ENCODE results near the gene SMCO4.
"Not testable (repeated sequence)": the region's sequence is repeated elsewhere in the genome, so short reads cannot be mapped to it uniquely, and the experiment has no call there.

The SMCO4 gene

GRCh38 chr11:93559681-93560080, 16.5 kb upstream of the SMCO4 start:
- no peak for DNase-seq

DNA sequence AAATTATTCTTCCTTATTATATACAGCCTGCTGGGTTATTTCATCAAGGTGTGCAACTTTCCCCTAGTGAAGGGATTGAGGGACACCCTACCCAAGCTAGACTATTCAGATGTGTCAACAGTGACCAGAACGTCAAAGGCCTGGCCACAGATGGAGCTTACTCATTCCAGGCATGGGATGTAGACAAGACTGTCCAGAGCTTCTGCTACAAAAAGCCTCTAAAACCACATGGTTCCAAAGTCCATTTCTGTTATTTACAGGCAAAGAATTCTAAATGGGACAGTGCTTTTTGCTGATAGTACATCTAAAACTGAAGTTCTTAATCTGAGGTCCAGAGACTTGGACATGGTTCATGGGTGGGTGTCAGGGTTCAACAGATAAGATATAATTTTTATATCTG, 9.7 kb upstream of the SMCO4 start:
- no peak for DNase-seq

- DNase-seq: no peak
Measured at GRCh38 chr11:93549976-93550375, 6.8 kb upstream of the SMCO4 start.

GRCh38 chr11:93548679-93549319, 5.6 kb upstream of the SMCO4 start:
- DNase-seq: no peak

DNA sequence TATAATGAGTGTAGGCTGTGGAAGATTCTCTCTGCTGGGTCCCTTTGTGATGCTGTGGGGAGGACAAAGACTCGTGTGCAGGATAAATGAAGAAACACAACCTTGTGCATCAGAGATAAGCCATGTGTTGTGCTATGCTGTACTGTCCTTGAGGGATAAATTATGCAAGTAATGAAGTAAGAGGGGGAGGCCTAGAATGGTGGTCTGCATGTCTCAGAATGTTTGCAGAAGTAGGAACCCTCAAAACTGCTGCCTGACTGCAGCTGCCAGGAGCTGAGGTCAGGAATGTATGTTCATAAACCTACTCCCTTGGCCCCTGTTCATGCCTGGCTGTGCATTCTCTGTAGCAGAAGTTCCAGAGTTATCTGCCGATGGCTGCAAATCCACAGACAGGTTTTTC, 4.6 kb upstream of the SMCO4 start:
- DNase-seq: no peak

GRCh38 chr11:93547028-93547427, 3.8 kb upstream of the SMCO4 start:
- DNase-seq: no peak

DNA sequence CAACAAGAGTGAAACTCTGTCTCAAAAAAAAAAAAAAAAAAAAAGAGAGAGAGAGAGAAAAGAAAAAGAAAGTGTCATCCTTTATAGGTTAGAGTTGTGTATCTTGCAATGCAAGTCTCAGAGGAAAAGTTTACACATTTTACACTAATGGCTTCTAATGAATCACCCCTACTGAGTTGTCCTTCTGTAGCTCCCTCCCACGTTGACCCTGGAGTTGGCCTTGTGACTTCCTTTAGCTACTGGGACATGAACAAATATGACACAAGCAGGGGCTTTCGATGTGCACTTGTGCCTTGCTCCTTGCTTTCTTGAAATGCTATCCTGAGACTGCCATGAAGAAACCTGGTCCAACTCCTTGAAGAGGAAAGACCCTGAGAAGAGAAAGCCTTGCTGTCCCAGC, 2.4 kb upstream of the SMCO4 start:
- DNase-seq: no peak

- DNase-seq: no peak
Measured at GRCh38 chr11:93542811-93543229, 371 bp downstream of the SMCO4 start.

GRCh38 chr11:93541884-93542810, 1.0 kb downstream of the SMCO4 start:
- DNase-seq: peak; percentile 39

DNA sequence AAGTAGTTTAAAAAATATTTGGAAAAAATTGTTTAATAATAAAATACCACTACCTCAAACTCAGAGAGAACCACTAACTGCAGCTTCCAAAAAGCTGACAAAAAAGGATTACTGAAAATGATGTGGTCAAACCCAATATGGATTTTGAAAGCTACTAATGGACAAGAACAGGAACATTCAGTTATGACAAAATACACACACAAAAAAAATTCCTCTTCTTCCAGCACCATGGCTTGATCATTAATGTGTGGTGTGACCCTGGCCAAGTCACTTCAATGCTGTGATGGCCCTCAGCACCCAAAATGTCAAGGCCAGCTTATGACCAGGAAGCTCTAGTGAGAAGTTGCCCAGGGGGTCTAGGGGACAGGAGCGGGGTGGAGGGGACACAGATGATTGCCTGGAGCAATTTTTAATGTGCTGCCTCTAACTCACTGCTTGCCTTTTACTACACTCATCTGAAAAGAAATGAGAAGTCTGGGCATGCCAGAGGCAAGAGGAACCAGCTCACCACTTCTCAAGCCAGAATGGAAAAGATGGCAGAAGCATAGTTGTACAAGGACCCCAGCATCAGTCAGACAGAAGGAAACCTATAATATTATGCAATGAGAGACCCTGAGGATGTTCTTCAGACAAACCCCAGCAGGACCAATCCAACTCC, 2.2 kb downstream of the SMCO4 start:
- DNase-seq: no peak

DNA sequence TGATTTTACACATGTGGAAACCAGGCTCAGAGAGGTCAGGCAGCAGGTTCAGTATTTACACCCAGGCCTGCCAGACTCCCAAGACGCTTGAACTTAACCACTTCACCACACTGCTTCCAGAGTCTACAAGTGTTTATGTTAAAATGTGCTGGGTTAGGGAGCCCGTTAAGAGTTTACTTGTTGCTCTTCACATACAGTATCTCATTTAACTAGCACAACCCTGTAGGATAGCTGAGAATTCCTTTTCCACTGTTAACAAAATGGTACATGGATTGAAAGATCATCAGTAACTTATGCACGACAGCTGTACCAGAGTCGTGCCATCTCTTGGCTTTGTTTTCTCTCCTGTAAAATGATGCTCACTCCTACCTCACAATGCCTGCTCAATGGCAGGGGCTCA, 2.9 kb downstream of the SMCO4 start:
- no peak for DNase-seq

DNA sequence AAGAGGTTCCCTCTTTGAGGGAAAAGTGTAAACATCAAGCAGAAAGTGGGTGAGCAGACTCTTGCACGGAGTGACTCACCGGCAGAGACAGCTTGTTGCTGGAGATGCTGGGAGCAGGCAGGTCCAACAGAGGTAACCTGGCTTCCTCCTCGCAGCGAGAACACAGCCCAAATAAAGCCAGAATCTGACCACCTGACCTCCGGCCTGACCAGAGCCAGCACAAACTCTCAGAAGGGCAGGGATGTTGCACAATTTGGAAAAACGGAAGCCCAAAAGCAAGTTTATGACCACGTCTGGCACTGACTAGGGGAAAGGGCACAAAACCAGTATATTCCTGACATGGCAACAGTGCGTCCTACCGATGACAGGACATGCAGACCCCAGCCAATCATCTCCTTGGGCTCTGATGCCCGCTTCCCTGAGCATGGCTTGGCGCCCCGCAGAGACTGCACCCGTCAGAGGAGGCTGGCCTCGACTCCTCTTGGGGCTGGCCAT, 5.4 kb downstream of the SMCO4 start:
- no peak for DNase-seq

DNA sequence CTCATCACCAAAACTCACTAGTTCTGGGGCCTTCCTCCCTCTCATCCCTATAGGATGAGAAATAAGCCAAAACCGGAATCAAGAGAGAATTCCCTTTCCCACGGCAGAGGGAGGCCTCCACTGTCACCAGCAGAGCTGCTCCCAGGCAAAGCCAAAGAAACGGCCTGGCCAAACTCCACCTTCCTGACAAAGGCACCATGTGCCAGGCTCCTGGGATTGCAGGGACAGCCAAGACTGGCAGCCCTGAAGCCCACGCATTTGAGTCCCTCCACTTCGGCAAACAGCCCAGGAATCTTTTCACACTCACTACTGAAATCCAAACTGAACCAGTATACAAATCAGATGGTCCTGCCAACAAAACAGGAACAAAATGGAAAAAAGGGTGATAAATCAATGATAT, 6.1 kb downstream of the SMCO4 start:
- no peak for DNase-seq

DNA sequence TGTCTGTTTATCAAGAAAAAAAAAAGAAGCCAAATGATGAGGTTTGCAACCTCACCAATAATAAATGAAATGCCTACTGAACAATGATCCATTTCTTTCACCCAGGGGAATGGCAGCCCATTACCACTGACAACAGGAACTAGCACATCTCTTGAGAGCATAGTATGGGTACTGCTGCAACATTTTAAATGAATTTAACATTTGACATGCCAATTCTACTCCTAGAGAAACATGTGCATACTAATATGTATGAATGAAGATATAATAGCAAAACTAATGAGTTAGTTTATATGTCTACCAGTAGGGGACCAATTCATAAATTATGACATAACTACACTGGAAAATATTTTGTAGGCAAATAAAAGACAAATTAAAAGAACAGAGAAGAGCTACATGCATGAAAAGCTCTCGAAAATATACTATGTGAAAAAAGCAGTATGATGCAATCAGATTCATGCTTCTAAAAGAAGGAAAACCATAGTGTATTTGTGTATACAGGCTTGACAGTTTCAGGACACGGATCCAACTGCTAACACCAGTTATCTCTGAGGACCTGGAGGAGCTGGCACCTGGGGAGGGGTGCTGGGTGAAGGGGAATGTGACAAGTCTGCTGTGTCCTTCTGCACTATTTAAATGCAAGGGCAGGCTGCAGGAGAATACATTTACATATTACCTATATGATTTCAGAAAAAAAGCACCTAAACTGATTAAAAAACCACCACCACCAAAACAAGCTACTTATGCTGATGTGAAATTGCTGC, 6.9 kb downstream of the SMCO4 start:
- no peak for DNase-seq

DNA sequence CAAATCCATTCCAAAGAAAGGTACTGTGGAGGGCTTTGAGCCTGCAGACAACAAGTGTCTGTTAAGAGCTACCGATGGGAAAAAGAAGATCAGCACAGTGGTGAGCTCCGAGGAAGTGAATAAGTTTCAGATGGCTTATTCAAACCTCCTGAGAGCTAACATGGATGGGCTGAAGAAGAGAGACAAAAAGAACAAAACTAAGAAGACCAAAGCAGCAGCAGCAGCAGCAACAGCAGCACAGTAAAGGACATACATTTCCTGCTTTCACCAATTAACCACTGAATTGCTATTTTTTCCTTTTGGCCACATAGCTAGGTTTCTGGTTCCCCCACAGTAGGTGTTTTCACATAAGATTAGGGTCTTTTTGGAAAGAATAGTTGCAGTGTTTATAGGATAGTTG, 7.6 kb downstream of the SMCO4 start:
- not testable (repeated sequence) for DNase-seq

DNA sequence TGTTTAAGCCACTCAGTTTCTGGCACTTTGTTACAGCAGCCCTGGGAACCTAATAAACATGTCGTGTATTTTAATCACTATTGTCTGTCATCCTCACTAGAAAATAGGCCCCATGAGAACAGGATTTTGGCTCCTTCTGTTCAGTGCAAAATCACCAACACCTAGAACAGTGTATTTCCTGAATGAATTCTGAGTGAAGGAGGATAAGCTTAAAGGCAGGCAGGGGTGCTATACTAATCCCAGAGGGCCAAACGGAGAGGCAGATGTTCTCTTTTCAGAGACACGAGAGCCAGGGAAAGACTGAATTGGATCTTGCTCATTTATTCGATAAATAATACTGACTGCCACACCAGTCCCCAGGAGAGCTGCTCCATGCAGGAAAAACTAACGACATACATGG, 10.4 kb downstream of the SMCO4 start:
- no peak for DNase-seq

DNA sequence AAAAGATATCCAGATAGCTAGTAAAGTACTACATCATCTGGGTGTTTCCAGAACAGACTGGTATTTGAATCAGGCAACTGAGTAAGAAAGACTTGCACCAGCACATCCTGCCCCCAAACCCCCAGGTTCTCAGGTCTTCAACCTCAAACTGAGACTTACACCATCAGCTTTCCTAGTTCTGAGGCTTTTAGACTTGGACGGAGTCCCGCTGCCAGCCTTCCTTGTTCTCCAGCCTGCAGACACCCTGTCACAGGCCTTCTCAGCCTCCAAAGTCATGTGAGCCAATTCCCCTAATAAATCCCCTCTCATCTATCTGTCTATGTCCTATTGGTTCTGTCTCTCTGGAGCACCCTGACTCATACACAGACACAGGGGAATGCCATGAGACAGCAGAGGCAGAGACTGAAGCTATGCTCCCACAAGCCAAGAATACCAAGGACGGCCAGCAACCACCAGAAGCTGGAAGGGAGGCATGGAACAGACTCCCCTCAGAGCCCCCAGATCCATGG, 10.9 kb downstream of the SMCO4 start:
- peak; percentile 25 for DNase-seq

- DNase-seq: no peak
Measured at GRCh38 chr11:93530468-93530826, 12.7 kb downstream of the SMCO4 start.

- no peak for DNase-seq
Measured at GRCh38 chr11:93529707-93530467, 13.3 kb downstream of the SMCO4 start.

GRCh38 chr11:93528757-93529645, 14.2 kb downstream of the SMCO4 start:
- DNase-seq: no peak

GRCh38 chr11:93528252-93528651, 14.9 kb downstream of the SMCO4 start:
- no peak for DNase-seq

Measured in fibroblast of skin of right quadriceps (primary cell).